ENCODE results near the gene OSBP2. TPM values are rescaled to one million over a fixed set of nuclear protein-coding genes. Genes with fewer than 3 reads are reported as not detected.

OSBP2 gene
- total and polyA plus RNA-seq, 2 of the 13 experiments (the other 11 are each of a cell fraction or from before 2014, with no cell fraction given): 5.0 to 7.7 TPM

GRCh38 chr22:30667494-30668385 is 26.9 kb upstream of the OSBP2 start, which contains the start of gene DUSP18 (continued):
- TF ChIP-seq SOX6 (IDR thresholded peaks at IDR 0.05): no peak
- peak; percentile 36; the same call in 1 of the 2 replicates for TF ChIP-seq SOX6 (CRISPR knock-in tag; IDR thresholded peaks at IDR 0.05)
- TF ChIP-seq GMEB1 (CRISPR knock-in tag; IDR thresholded peaks at IDR 0.05; ENCODE audit: borderline replicate concordance): peak; percentile 35; the same call in 1 of the 2 replicates
- peak; percentile 92 for TF ChIP-seq SAP130 (CRISPR knock-in tag; IDR thresholded peaks at IDR 0.05; ENCODE audit: low read depth)
- TF ChIP-seq THAP9 (CRISPR knock-in tag; IDR thresholded peaks at IDR 0.05; ENCODE audit: borderline replicate concordance): peak; percentile 38; the same call in 1 of the 2 replicates
- peak; percentile 43; the same call in 1 of the 2 replicates for TF ChIP-seq PHF20 (CRISPR knock-in tag; IDR thresholded peaks at IDR 0.05)
- 0 out of 2 replicates have a peak, but pooled peaks have one; percentile 71 for TF ChIP-seq MTF2 (CRISPR knock-in tag; IDR thresholded peaks at IDR 0.05; ENCODE audit: borderline replicate concordance)
- TF ChIP-seq POLR2G (IDR thresholded peaks at IDR 0.05; ENCODE audit: low read depth, low read length): no peak
- peak; percentile 17; the same call in 1 of the 2 replicates for TF ChIP-seq NR0B2 (CRISPR knock-in tag; IDR thresholded peaks at IDR 0.05)
- TF ChIP-seq ZBTB26 (CRISPR knock-in tag; IDR thresholded peaks at IDR 0.05; ENCODE audit: borderline replicate concordance): no peak
- peak; percentile 87 for TF ChIP-seq SIN3A (IDR thresholded peaks at IDR 0.05; ENCODE audit: borderline replicate concordance, low read depth, low read length)
- peak; percentile 13; the same call in 1 of the 2 replicates for TF ChIP-seq MNT (IDR thresholded peaks at IDR 0.05)
- no peak for TF ChIP-seq FOXP1 (IDR thresholded peaks at IDR 0.05)
- no peak for TF ChIP-seq FOXP1 (CRISPR knock-in tag; IDR thresholded peaks at IDR 0.05)
- 0 out of 2 replicates have a peak, but pooled peaks have one; percentile 26 for TF ChIP-seq ZFYVE20 (CRISPR knock-in tag; IDR thresholded peaks at IDR 0.05; ENCODE audit: borderline replicate concordance, low read depth)
- TF ChIP-seq RBM22 (optimal IDR thresholded peaks at IDR 0.05; ENCODE audit: low read length): peak; percentile 83
- peak; percentile 79; the same call in 1 of the 2 replicates for TF ChIP-seq ZFP91 (CRISPR knock-in tag; IDR thresholded peaks at IDR 0.05; ENCODE audit: borderline replicate concordance)
- TF ChIP-seq HDAC2 (CRISPR knock-in tag; IDR thresholded peaks at IDR 0.05): 0 out of 2 replicates have a peak, but pooled peaks have one; percentile 25
